Islet of Langerhans (tissue), 1 donor: ENCODE data around the gene TTC33.
"Not testable (repeated sequence)": the region's sequence is repeated elsewhere in the genome, so short reads cannot be mapped to it uniquely, and the experiment has no call there.

Experiments used
- FAIRE-seq: peaks from one replicate; lab custom pipeline; 2011; peaks lifted over from hg19 to GRCh38; lab: Jason Lieb, UNC

Gene TTC33

DNA sequence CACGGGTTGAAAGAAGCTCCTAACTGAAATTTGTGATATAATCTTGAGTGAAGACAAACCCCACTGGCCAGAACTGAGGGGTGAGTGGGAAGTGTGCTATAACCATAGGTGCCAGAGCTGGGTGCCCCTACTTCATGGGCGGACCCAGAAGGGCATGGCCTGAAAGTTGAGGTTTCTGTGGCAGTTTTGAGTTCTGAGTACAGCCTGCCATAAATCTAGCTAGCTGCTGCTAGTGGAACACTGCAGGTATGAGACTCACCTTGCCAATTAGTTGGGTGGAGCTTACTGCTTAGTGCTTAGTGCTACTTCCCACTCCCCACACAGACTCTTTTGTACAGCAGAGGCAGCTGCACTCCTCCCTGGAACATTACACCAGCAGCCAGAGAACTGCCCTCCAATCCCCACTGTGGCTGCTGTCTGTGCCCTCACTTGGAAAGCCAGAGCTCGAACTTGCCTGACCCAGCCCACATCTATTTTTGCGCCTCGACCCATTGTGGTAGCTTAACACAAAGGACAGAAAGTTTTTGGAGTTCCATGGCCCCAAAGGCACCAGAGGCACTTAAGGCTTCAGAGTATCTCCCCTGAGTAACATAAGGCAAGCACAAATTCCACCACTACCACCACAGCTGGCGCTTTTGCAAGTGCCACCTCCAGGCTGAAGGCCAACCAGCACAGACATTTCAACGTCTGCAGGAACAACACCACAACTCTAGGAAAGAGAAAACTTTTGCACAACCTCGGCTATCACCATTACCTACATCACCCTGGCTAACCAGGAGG, 103.1 kb downstream of the TTC33 start:
- no peak for FAIRE-seq

- no peak for FAIRE-seq
Observed at GRCh38 chr5:40651201-40651600, 104.6 kb downstream of the TTC33 start.

GRCh38 chr5:40649463-40650030, 106.2 kb downstream of the TTC33 start:
- no peak for FAIRE-seq

DNA sequence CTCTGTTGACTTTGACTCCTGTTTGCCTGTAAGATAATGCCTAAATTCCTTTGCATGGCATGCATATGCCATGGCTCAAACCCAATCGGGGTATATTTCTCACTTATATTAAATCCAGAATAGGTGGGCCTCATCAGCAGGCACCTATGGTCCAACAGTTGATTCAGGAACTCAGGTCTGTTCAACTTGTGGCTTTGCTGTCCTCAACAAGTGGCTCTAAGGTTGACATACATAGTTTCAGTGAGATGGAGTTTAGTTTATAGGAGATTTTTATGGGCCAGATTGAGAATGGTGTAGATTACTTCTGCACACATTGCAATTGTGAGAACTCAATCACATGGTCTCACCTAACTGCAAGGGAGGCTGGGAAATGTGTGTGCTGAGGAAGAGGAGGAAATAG, 107.6 kb downstream of the TTC33 start:
- FAIRE-seq: no peak

DNA sequence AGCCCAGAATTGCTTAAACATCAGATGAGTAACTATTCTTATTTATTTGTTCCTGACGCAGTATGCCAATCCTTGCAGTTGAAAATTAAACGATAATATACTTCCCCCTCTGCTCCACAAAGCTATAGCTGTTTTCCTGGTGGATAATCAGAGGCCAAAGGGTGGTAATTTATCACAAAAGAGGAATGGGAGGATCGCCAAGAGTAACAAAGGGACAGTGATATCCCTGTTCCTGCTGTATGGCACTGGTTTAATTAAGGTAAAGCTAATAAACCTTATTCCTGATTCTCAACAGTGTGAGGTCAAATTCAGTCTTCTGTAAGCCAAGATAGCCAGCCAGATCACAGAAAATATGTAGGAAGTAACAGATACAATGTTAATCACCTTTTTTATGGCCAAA, 109.5 kb downstream of the TTC33 start:
- no peak for FAIRE-seq

DNA sequence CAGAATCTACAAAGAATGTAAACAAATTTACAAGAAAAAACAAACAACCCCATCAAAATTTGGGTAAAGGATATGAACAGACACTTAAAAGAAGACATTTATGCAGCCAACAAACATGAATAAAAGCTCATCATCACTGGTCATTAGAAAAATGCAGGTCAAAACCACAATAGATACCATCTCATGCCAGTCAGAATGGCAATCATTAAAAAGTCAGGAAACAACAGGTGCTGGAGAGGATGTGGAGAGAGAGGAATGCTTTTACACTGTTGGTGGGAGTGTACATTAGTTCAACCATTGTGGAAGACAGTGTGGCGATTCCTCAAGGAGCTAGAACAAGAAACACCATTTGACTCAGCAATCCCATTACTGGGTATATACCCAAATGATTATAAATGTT, 116.2 kb downstream of the TTC33 start:
- not testable (repeated sequence) for FAIRE-seq

GRCh38 chr5:40634593-40634992, 121.2 kb downstream of the TTC33 start:
- no peak for FAIRE-seq

GRCh38 chr5:40634154-40634553, 121.6 kb downstream of the TTC33 start:
- no peak for FAIRE-seq

DNA sequence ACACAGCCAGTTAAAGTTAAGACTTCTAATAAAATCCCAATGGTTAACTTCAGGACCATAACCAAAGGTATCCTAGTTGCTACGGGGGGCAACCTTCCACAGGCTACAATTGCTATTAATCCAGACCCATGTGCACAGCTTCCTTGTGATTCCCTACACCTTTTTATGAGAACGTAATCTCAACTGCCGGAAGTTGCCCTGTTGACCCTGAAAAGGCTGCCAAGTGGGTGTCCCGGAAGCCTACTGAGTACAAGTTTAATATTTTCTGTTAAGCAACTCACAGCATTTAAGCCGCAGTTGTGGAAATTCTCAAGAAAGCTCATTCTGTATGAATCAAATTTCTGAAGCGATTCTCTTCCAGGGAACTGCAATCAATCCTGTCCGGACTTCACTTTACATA, 124.5 kb downstream of the TTC33 start:
- no peak for FAIRE-seq

DNA sequence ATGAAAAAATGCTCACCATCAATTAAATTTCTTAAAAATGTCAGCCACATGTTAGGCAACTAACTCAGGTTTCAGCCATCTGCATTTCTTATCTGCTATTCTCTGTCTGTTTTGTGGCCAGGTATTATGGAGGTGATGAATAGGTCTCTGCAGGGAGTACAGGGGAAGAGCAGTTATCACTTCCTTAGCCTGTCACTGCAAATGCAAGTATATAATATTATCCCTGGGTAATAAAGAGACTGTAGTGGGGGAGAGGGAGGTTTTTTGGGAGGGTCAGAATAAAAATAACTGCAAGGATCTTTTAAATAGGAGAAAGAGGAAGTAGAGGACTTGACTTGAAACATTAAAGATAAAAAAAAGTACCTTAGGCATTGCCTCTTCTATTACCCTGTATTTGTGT, 125.6 kb downstream of the TTC33 start:
- no peak for FAIRE-seq

DNA sequence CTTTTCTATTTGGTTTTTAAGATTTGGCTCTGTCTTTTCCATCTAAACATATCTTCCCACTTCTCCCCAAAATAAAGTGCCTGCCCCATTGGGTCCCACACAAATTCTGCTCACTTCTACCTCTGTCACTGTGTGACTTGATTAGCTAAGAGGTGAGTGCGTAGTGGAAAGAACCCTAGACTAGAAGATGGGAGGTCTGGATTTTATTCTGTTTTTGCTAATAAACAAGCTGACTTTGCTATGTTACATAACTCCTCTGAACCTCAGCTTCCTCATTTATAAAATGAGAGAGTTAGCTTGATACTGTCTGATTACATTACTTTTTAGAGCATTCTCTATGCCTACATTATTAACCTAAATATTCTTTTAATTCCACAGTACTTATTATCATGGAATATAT, 127.4 kb downstream of the TTC33 start:
- FAIRE-seq: no peak

DNA sequence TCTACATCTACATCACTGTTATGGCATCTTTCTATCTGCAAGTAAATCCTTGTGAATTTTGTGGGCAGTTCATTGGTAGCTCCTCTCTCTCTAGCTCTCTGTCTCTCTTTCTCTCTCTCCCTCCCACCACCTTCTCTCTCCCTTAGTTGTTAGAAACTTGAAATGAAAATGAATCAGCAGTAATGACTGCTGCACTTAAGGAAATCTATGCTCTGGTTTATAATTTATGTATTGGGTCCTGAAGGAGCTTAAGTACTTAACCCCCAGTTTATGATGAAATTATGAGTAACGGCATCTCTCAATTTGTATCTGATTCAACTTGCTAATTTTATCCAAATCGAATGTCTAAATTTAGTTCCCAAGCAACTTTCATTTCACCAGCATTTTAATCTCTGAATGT, 128.1 kb downstream of the TTC33 start:
- no peak for FAIRE-seq

DNA sequence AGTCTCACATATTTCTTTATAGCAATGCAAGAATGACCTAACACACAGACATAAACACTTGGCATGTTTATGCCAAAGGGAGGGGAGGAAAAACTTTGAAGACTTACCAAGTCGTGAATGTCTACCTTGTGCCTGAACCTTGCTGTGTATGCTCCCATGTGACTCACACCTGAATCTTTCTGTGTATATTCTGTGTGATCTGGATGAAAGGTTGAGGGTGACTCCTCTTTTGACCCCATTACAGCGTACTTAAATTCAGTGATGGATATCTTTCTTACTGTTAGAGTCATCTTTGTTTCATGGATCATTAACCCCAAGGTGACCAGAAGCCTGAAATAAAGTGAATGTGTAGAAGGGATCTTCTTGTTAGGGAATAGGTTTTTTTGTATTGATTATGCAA, 129.0 kb downstream of the TTC33 start:
- FAIRE-seq: no peak

GRCh38 chr5:40623480-40624420, 132.0 kb downstream of the TTC33 start:
- FAIRE-seq: no peak

- FAIRE-seq: no peak
Observed at GRCh38 chr5:40622463-40623252, 133.1 kb downstream of the TTC33 start.

- FAIRE-seq: no peak
Observed at GRCh38 chr5:40619421-40619820, 136.3 kb downstream of the TTC33 start.

DNA sequence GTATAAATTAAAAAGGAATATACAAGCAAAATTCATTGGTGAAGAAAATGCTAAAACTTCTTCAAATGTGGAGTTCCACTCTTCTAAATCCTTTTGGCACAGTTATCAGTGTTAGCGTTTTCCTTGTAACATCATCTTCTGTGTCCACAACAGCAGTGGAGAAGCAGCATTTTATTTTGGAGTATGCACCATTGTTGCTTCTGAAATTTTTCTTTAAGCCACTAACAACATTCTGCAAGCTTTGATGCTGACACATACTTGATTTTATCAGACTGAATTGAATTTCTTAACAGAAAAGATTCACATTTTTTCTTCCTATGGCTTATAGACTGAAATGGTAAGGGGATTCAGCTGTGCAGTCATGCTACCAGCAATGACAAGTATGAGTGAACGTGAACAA, 136.8 kb downstream of the TTC33 start:
- FAIRE-seq: no peak

- no peak for FAIRE-seq
Observed at GRCh38 chr5:40616781-40617180, 139.0 kb downstream of the TTC33 start.

GRCh38 chr5:40615586-40616170, 140.1 kb downstream of the TTC33 start:
- no peak for FAIRE-seq

GRCh38 chr5:40614923-40615585, 140.7 kb downstream of the TTC33 start:
- no peak for FAIRE-seq

DNA sequence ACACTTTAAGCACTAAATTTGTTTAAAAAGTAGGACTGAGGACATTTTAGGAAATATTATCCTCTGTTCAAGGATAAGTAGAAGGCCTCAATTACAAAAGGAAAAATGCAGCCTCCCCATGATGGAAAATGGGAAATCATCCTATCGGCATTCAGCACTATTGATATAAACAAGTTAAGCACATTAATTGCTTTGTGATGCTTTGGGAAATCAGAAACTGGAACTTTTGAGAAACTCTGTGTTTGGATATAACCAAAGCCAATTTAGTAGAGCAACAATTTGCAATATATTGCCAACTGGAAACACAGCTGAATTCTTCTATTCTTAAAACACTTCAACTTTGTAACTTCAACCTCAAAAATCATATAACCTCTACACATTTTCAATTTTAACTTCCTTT, 141.3 kb downstream of the TTC33 start:
- no peak for FAIRE-seq
